HL-60 (cell line): ENCODE measurements around the gene GIMAP2.

Experiments used
- DNase-seq, 2 experiments: peaks; one replicate each; pipeline ENCODE4 v3.0.0-alpha.2; 2010 to 2020; ENCODE audit warnings: low read depth in 1 of 2, low spot score in 1 of 2
- H3K27ac ChIP-seq: fragments of 250-450 bp; sonication (Bioruptor Pico); replicated peaks from 2 replicates; pipeline ENCODE4 v1.5.1; 2020; ENCODE audit warnings: mild to moderate bottlenecking, moderate library complexity
- H3K27me3 ChIP-seq: fragments of 250-450 bp; sonication (Bioruptor Pico); 2 replicates; pipeline ENCODE4 v1.5.1; 2021; ENCODE audit warnings: mild to moderate bottlenecking, moderate library complexity; ENCODE audit not compliant: insufficient read depth, poor library complexity, severe bottlenecking
- H3K4me3 ChIP-seq: replicated peaks from 2 replicates; pipeline ENCODE4 v1.5.1; 2011; ENCODE audit warnings: mild to moderate bottlenecking, control low read depth, low read length; ENCODE audit not compliant: insufficient read depth
- CTCF ChIP-seq: IDR thresholded peaks from one replicate; pipeline ENCODE4 v1.5.1; 2011; ENCODE audit warnings: low read length, control low read depth, inconsistent platforms; ENCODE audit not compliant: insufficient read depth
- GABPA ChIP-seq: IDR thresholded peaks from 2 replicates; pipeline ENCODE4 v1.6.1; 2012; ENCODE audit warnings: low read depth
- POLR2AphosphoS5 ChIP-seq: IDR thresholded peaks from 2 replicates; pipeline ENCODE4 v1.6.1; 2012; ENCODE audit warnings: low read depth
- REST ChIP-seq: IDR thresholded peaks from 2 replicates; pipeline ENCODE4 v1.6.1; 2012; ENCODE audit warnings: low read depth; ENCODE audit not compliant: insufficient replicate concordance
- SPI1 ChIP-seq: IDR thresholded peaks from 2 replicates; pipeline ENCODE4 v1.6.1; 2012; ENCODE audit warnings: low read depth, mild to moderate bottlenecking, borderline replicate concordance

Gene GIMAP2

GRCh38 chr7:150733482-150734095 is 48.1 kb downstream of the GIMAP2 start:
- Histone ChIP-seq H3K27ac (no peak overlapping the region), H3K4me3 (no peak overlapping the region), H3K27me3 (no peaks in the 10 kb centered on the region)
- no peak for DNase-seq
- TF ChIP-seq POLR2AphosphoS5 (no peak), REST (no peak), SPI1 (no peak)

- H3K4me3 ChIP-seq, result no peak overlapping the region
- no peaks in the 10 kb centered on the region for H3K27me3 ChIP-seq
- no peak for DNase-seq
- TF ChIP-seq GABPA (no peak), SPI1 (no peak), POLR2AphosphoS5 (no peak), CTCF (no peak), REST (no peak)
- H3K27ac ChIP-seq, result no peak overlapping the region
Measured at GRCh38 chr7:150734254-150734653, 48.7 kb downstream of the GIMAP2 start.

- H3K27me3 ChIP-seq, result no peaks in the 10 kb centered on the region
Measured at GRCh38 chr7:150735596-150736358, 50.3 kb downstream of the GIMAP2 start.

More at GRCh38 chr7:150735596-150736358, 50.3 kb downstream of the GIMAP2 start:
- DNase-seq, result no peak
- TF ChIP-seq POLR2AphosphoS5 (no peak), GABPA (no peak), SPI1 (no peak), CTCF (no peak), REST (no peak)
- H3K4me3 ChIP-seq, result no peak overlapping the region
- H3K27ac ChIP-seq, result no peak overlapping the region
